ENCODE results near the gene DCK.

Gene DCK

DNA sequence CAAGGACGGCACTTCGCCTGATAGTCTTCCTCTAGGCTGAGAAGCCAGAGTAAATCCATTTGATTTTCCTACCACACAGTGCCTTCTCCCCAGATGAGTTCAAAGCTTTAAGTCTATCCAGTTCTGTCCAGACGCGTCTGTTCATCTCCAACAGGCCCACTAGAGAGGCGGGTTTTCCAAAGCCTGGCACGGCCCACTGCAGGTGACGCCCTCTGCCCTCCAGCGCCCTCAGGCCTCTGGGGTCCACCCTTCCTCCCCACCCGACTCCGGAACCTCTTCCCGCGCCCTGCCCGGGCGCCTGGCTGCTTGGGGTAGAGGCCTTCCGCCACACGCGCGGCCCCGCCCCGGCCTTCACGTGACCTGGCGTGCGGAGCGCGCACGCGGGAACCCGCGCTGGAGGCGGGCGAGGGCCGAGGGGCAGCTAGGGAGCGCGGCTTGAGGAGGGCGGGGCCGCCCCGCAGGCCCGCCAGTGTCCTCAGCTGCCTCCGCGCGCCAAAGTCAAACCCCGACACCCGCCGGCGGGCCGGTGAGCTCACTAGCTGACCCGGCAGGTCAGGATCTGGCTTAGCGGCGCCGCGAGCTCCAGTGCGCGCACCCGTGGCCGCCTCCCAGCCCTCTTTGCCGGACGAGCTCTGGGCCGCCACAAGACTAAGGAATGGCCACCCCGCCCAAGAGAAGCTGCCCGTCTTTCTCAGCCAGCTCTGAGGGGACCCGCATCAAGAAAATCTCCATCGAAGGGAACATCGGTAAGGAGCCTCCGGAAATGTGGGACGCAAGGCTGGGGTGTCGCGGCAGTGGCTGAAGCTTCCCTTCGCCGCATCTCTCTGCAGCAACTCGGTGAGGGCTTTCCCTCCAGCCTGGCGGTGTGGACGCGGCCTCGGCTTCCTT lies at the start of gene DCK:
DCK (plus strand) TSS at position 469 of the 888 bp plus-strand sequence; CDS start at position 656, 187 bp downstream.
- TF ChIP-seq, protein P1, sequence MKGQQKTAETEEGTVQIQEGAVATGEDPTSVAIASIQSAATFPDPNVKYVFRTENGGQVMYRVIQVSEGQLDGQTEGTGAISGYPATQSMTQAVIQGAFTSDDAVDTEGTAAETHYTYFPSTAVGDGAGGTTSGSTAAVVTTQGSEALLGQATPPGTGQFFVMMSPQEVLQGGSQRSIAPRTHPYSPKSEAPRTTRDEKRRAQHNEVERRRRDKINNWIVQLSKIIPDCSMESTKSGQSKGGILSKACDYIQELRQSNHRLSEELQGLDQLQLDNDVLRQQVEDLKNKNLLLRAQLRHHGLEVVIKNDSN (IDR thresholded peaks at IDR 0.05) = peak; percentile 98
- TF ChIP-seq FOXM1 (IDR thresholded peaks at IDR 0.05; ENCODE audit: borderline replicate concordance, low read depth) = no peak
- TF ChIP-seq ZBTB7A (IDR thresholded peaks at IDR 0.05; ENCODE audit: low read depth) = no peak
- no peak for TF ChIP-seq NFIC (IDR thresholded peaks at IDR 0.05)
- peak; percentile 70 for TF ChIP-seq MAX (IDR thresholded peaks at IDR 0.05)
- TF ChIP-seq TCF12 (IDR thresholded peaks at IDR 0.05; ENCODE audit: low read depth) = peak; percentile 50; the same call in 1 of the 2 replicates
- no peak for TF ChIP-seq EGR1 (IDR thresholded peaks at IDR 0.05)
- no peak for TF ChIP-seq CEBPB (IDR thresholded peaks at IDR 0.05)
- no peak for TF ChIP-seq EP300 (IDR thresholded peaks at IDR 0.05; ENCODE audit: borderline replicate concordance)
- TF ChIP-seq TAF1 (IDR thresholded peaks at IDR 0.05; ENCODE audit: low read depth) = peak; percentile 56; the same call in 1 of the 2 replicates
- TF ChIP-seq, protein P2, sequence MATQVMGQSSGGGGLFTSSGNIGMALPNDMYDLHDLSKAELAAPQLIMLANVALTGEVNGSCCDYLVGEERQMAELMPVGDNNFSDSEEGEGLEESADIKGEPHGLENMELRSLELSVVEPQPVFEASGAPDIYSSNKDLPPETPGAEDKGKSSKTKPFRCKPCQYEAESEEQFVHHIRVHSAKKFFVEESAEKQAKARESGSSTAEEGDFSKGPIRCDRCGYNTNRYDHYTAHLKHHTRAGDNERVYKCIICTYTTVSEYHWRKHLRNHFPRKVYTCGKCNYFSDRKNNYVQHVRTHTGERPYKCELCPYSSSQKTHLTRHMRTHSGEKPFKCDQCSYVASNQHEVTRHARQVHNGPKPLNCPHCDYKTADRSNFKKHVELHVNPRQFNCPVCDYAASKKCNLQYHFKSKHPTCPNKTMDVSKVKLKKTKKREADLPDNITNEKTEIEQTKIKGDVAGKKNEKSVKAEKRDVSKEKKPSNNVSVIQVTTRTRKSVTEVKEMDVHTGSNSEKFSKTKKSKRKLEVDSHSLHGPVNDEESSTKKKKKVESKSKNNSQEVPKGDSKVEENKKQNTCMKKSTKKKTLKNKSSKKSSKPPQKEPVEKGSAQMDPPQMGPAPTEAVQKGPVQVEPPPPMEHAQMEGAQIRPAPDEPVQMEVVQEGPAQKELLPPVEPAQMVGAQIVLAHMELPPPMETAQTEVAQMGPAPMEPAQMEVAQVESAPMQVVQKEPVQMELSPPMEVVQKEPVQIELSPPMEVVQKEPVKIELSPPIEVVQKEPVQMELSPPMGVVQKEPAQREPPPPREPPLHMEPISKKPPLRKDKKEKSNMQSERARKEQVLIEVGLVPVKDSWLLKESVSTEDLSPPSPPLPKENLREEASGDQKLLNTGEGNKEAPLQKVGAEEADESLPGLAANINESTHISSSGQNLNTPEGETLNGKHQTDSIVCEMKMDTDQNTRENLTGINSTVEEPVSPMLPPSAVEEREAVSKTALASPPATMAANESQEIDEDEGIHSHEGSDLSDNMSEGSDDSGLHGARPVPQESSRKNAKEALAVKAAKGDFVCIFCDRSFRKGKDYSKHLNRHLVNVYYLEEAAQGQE (IDR thresholded peaks at IDR 0.05; ENCODE audit: low read depth) = no peak
- no peak; the same call in 1 of the 2 replicates for TF ChIP-seq TEAD4 (IDR thresholded peaks at IDR 0.05)
- 0 out of 2 replicates have a peak, but pooled peaks have one; percentile 14 for TF ChIP-seq YY1 (IDR thresholded peaks at IDR 0.05; ENCODE audit: low read depth)
- no peak for TF ChIP-seq CREB1 (IDR thresholded peaks at IDR 0.05; ENCODE audit: low read depth)
- TF ChIP-seq RAD21 (IDR thresholded peaks at IDR 0.05; ENCODE audit: low read depth) = no peak

- no peak for TF ChIP-seq ZBTB7A (IDR thresholded peaks at IDR 0.05; ENCODE audit: low read depth)
- no peak for TF ChIP-seq TAF1 (IDR thresholded peaks at IDR 0.05; ENCODE audit: low read depth)
- no peak for TF ChIP-seq MAX (IDR thresholded peaks at IDR 0.05)
- TF ChIP-seq YY1 (IDR thresholded peaks at IDR 0.05; ENCODE audit: low read depth) = no peak
- TF ChIP-seq FOXM1 (IDR thresholded peaks at IDR 0.05; ENCODE audit: borderline replicate concordance, low read depth) = no peak
- TF ChIP-seq CEBPB (IDR thresholded peaks at IDR 0.05) = no peak
- TF ChIP-seq, protein P1 (IDR thresholded peaks at IDR 0.05) = no peak
- TF ChIP-seq RAD21 (IDR thresholded peaks at IDR 0.05; ENCODE audit: low read depth) = no peak
- TF ChIP-seq NFIC (IDR thresholded peaks at IDR 0.05) = no peak
- TF ChIP-seq EGR1 (IDR thresholded peaks at IDR 0.05) = no peak
- no peak for TF ChIP-seq TEAD4 (IDR thresholded peaks at IDR 0.05)
- no peak for TF ChIP-seq CREB1 (IDR thresholded peaks at IDR 0.05; ENCODE audit: low read depth)
Observed at GRCh38 chr4:70945046-70945445, 48.4 kb upstream of the DCK start.

DNA sequence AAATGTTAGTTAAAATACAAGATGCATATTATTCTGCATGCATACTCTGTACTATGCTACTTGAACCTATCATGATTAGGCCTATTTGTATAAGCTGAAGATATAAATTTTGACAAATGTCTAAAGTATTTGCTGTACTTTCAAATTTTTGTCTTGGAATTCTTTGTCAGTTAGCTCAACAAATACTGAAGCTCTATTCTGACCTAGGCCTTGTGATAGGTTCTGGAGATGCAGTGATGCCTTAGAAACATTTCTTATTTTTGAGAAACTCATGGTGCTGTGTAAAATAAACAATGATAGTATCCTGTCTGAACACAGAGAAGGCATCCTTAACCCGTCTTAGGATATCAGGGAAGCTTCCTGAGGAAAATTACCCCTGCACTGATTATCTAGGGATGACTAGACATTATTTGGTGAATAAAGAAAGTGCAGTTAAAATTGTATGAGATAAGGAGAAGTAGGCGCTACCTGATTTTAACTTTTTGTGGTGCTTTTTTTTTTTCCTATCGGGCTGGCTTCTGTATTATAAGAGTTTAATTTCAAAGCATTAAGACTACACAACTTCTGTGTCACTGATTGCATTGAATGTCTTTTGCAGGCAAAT lies 47.9 kb upstream of the DCK start:
- no peak for TF ChIP-seq EP300 (IDR thresholded peaks at IDR 0.05; ENCODE audit: borderline replicate concordance)
- TF ChIP-seq, protein P2 (IDR thresholded peaks at IDR 0.05; ENCODE audit: low read depth) = no peak
- no peak for TF ChIP-seq YY1 (IDR thresholded peaks at IDR 0.05; ENCODE audit: low read depth)

- TF ChIP-seq TAF1 (IDR thresholded peaks at IDR 0.05; ENCODE audit: low read depth) (no peak), TCF12 (IDR thresholded peaks at IDR 0.05; ENCODE audit: low read depth) (no peak), NFIC (IDR thresholded peaks at IDR 0.05) (no peak), MAX (IDR thresholded peaks at IDR 0.05) (no peak), ZBTB7A (IDR thresholded peaks at IDR 0.05; ENCODE audit: low read depth) (no peak), RAD21 (IDR thresholded peaks at IDR 0.05; ENCODE audit: low read depth) (no peak), CEBPB (IDR thresholded peaks at IDR 0.05) (no peak), EP300 (IDR thresholded peaks at IDR 0.05; ENCODE audit: borderline replicate concordance) (no peak)
Observed at GRCh38 chr4:70946939-70947338, 46.5 kb upstream of the DCK start.

DNA sequence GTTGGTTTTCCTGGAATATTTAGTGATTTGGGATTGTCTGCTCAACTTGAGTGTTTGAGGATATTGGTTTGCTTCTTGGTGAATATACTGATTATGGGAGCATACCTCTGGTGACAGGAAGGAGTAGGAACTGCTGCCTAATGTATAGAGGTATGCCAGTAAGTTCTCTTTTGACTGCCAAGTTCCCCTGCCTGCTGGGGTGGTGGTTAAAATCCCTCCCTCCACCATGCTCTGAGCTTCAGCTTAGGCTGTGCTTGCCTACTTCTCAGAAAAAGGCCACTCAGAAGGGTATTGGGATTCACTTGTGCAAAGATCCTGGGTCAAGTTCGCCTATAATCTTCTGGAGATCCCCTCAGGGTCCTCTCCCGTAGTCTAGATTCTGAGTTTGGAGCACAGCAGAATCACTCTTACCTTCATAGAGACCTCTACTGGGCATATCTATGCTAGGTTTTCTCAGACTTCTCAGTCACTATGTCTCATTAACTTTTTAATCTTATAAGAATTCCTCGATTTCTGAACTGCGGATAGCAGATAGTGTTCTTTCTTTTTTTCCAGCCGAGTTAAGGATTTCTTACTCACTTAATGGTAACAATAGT lies 44.7 kb upstream of the DCK start:
- TF ChIP-seq EP300 (IDR thresholded peaks at IDR 0.05; ENCODE audit: borderline replicate concordance) (no peak), CREB1 (IDR thresholded peaks at IDR 0.05; ENCODE audit: low read depth) (no peak), NFIC (IDR thresholded peaks at IDR 0.05) (no peak), MAX (IDR thresholded peaks at IDR 0.05) (no peak), YY1 (IDR thresholded peaks at IDR 0.05; ENCODE audit: low read depth) (no peak), TEAD4 (IDR thresholded peaks at IDR 0.05) (no peak), TAF1 (IDR thresholded peaks at IDR 0.05; ENCODE audit: low read depth) (no peak), RAD21 (IDR thresholded peaks at IDR 0.05; ENCODE audit: low read depth) (no peak), EGR1 (IDR thresholded peaks at IDR 0.05) (no peak), CEBPB (IDR thresholded peaks at IDR 0.05) (no peak), TCF12 (IDR thresholded peaks at IDR 0.05; ENCODE audit: low read depth) (no peak), FOXM1 (IDR thresholded peaks at IDR 0.05; ENCODE audit: borderline replicate concordance, low read depth) (no peak), ZBTB7A (IDR thresholded peaks at IDR 0.05; ENCODE audit: low read depth) (no peak)
- TF ChIP-seq, protein P2 (IDR thresholded peaks at IDR 0.05; ENCODE audit: low read depth) = no peak
- TF ChIP-seq, protein P1 (IDR thresholded peaks at IDR 0.05) = no peak
